ENCODE data around the gene ICAM2.

The ICAM2 gene

GRCh38 chr17:64040206-64040605 is 19.8 kb upstream of the ICAM2 start:
- ChIA-PET CTCF (interaction anchor here (1.3 to 11.3 kb wide), 2 partner anchors 10 to 12 kb away, joined by 4 to 169 read pairs; no protein-coding TSS in a partner anchor), POLR2A (no interaction called here)
- no peak for DNase-seq (ENCODE audit: extremely low spot score)
- no peak for TF ChIP-seq CTCF (IDR thresholded peaks at IDR 0.05; ENCODE audit: control extremely low read depth, extremely low read depth, low read depth, missing control alignments)

- POLR2A ChIA-PET = interaction anchor here (0.6 kb wide), 1 partner anchor 92 kb away, joined by 4 read pairs; no protein-coding TSS in a partner anchor
- CTCF ChIA-PET = interaction anchor here (1.3 to 3.7 kb wide), 5 partner anchors 11 to 95 kb away, joined by 3 to 19 read pairs (median 9); no protein-coding TSS in a partner anchor
- DNase-seq (ENCODE audit: extremely low spot score) = no peak
- no peak for TF ChIP-seq CTCF (IDR thresholded peaks at IDR 0.05; ENCODE audit: control extremely low read depth, extremely low read depth, low read depth, missing control alignments)
Observed at GRCh38 chr17:64039106-64039400, 18.6 kb upstream of the ICAM2 start.

GRCh38 chr17:64038331-64039105 is 18.1 kb upstream of the ICAM2 start:
- no peak for TF ChIP-seq CTCF (IDR thresholded peaks at IDR 0.05; ENCODE audit: control extremely low read depth, extremely low read depth, low read depth, missing control alignments)
- ChIA-PET POLR2A (interaction anchor here (0.6 kb wide), 1 partner anchor 92 kb away, joined by 4 read pairs; no protein-coding TSS in a partner anchor), CTCF (interaction anchor here (1.3 to 3.7 kb wide), 5 partner anchors 10 to 95 kb away, joined by 3 to 19 read pairs (median 9); no protein-coding TSS in a partner anchor)
- DNase-seq (ENCODE audit: extremely low spot score) = no peak

GRCh38 chr17:64037802-64038201 is 17.4 kb upstream of the ICAM2 start:
- ChIA-PET CTCF (interaction anchor here (2.7 to 3.7 kb wide), 2 partner anchors 10 to 12 kb away, joined by 17 to 19 read pairs; no protein-coding TSS in a partner anchor), POLR2A (no interaction called here)
- TF ChIP-seq CTCF (IDR thresholded peaks at IDR 0.05; ENCODE audit: control extremely low read depth, extremely low read depth, low read depth, missing control alignments) = no peak
- DNase-seq (ENCODE audit: extremely low spot score) = no peak

GRCh38 chr17:64037180-64037579 is 16.7 kb upstream of the ICAM2 start:
- POLR2A ChIA-PET = no interaction called here
- no peak for DNase-seq (ENCODE audit: extremely low spot score)
- CTCF ChIA-PET = interaction anchor here (1.1 to 3.7 kb wide), 3 partner anchors 9 to 96 kb away, joined by 4 to 19 read pairs (median 17); no protein-coding TSS in a partner anchor
- TF ChIP-seq CTCF (IDR thresholded peaks at IDR 0.05; ENCODE audit: control extremely low read depth, extremely low read depth, low read depth, missing control alignments) = no peak

- ChIA-PET CTCF (interaction anchor here (1.0 to 3.7 kb wide), 5 partner anchors 8 to 97 kb away, joined by 4 to 19 read pairs (median 10); no protein-coding TSS in a partner anchor), POLR2A (interaction anchor here (0.6 kb wide), 1 partner anchor 453 kb away, joined by 4 read pairs; no protein-coding TSS in a partner anchor)
- DNase-seq (ENCODE audit: extremely low spot score) = no peak
- peak; percentile 21 for TF ChIP-seq CTCF (IDR thresholded peaks at IDR 0.05; ENCODE audit: control extremely low read depth, extremely low read depth, low read depth, missing control alignments)
Observed at GRCh38 chr17:64036198-64036922, 15.9 kb upstream of the ICAM2 start.

Measured in GM10248 (cell line).